Gastroesophageal sphincter (tissue), 4 donors: Measurements from ENCODE around the gene HS3ST2. TPM values are rescaled to one million over a fixed set of nuclear protein-coding genes. Genes with fewer than 3 reads are reported as not detected.

ENCODE experiments used
- ATAC-seq: fragments of 150-250 bp; one replicate; pipeline ENCODE4 v1.9.1; 2016; ENCODE audit warnings: mild to moderate bottlenecking, moderate library complexity
- H3K27ac ChIP-seq, 4 donors: fragments of 200-600 bp; sonication (generic) in 3 of 4; 1 replicate in 3 of 4; 2 replicates in 1 of 4; pipeline ENCODE4 v1.5.1; 2016 to 2019
- H3K27me3 ChIP-seq: fragments of 200-600 bp; sonication (generic); one replicate; pipeline ENCODE4 v1.5.1; 2019
- H3K36me3 ChIP-seq, 2 donors: fragments of 200-600 bp; sonication (generic); one replicate each; pipeline ENCODE4 v1.5.1; 2019; ENCODE audit warnings: control low read depth in 1 of 2
- H3K4me1 ChIP-seq, 3 donors: fragments of 200-600 bp; sonication (generic); 1 replicate in 2 of 3; 2 replicates in 1 of 3; pipeline ENCODE4 v1.5.1; 2016 to 2019; ENCODE audit warnings: control low read depth in 2 of 3
- H3K4me3 ChIP-seq, 2 donors: fragments of 200-600 bp; sonication (generic); one replicate each; pipeline ENCODE4 v1.5.1; 2019; ENCODE audit warnings: mild to moderate bottlenecking in 1 of 2, moderate library complexity in 1 of 2
- H3K9me3 ChIP-seq, 3 donors: fragments of 200-600 bp; sonication (generic); one replicate each; pipeline ENCODE4 v1.5.1; 2017 to 2019; ENCODE audit warnings: control low read depth in 2 of 3
- CTCF ChIP-seq, 4 experiments: fragments of 200-600 bp in 2 of 4; fragments of 450-650 bp in 2 of 4; sonication (generic) in 1 of 4; IDR thresholded peaks; one replicate each; pipeline ENCODE4 v1.5.1; 2017 to 2019; ENCODE audit warnings: antibody characterized with exemption in 4 of 4, mild to moderate bottlenecking in 2 of 4, moderate library complexity in 2 of 4
- EP300 ChIP-seq: sonication (generic); formaldehyde crosslinking; IDR thresholded peaks from one replicate; pipeline ENCODE4 v1.6.1; 2017; ENCODE audit warnings: antibody characterized with exemption, mild to moderate bottlenecking
- POLR2A ChIP-seq, 2 donors: fragments of 450-650 bp; IDR thresholded peaks; one replicate each; pipeline ENCODE4 v1.6.1; 2017; ENCODE audit warnings: antibody characterized with exemption in 2 of 2, mild to moderate bottlenecking in 2 of 2, moderate library complexity in 1 of 2
- POLR2AphosphoS5 ChIP-seq: sonication (generic); formaldehyde crosslinking; IDR thresholded peaks from one replicate; pipeline ENCODE4 v1.6.1; 2017; ENCODE audit warnings: antibody characterized with exemption
- WGBS, 2 donors: methylation state at CpG; one replicate each; pipeline ENCODE4 v1.1.5; 2018; ENCODE audit warnings: low coverage in 1 of 2; 5-methylcytosine and 5-hydroxymethylcytosine counted together
- total RNA-seq, 4 donors: library from RNA; depleted of rRNA; stranded (reverse); fragments of >200 nt; gene quantifications; one replicate each; pipeline ENCODE4 v1.1.0, GENCODE V29; 2016

Gene HS3ST2
- total RNA-seq, 4 donors from 2014 or later = 0.66 to 2.0 (median 1.7) TPM

GRCh38 chr16:22855231-22855630 is 41.3 kb downstream of the HS3ST2 start:
- H3K36me3 ChIP-seq = no peaks in the 10 kb centered on the region
- H3K27me3 ChIP-seq = no peaks in the 10 kb centered on the region
- 17 to 40% methylated on average over 1 to 2 of the region's 2 CpGs for WGBS, 2 donors
- no peaks in the 10 kb centered on the region for H3K4me1 ChIP-seq
- TF ChIP-seq POLR2A (IDR thresholded peaks at IDR 0.05) (no peak), POLR2AphosphoS5 (no peak), EP300 (no peak), CTCF (IDR thresholded peaks at IDR 0.05) (no peak)
- no peak overlapping the region for H3K4me3 ChIP-seq
- no peak for ATAC-seq
- no peaks in the 10 kb centered on the region for H3K9me3 ChIP-seq
- H3K27ac ChIP-seq = no peak overlapping the region

GRCh38 chr16:22857296-22858025 is 43.5 kb downstream of the HS3ST2 start:
- H3K36me3 ChIP-seq = no peaks in the 10 kb centered on the region
- peaks cover 4% of the 10 kb centered on the region for H3K27me3 ChIP-seq
- no peak for ATAC-seq
- TF ChIP-seq EP300 (no peak), CTCF (IDR thresholded peaks at IDR 0.05) (no peak), POLR2A (IDR thresholded peaks at IDR 0.05) (no peak), POLR2AphosphoS5 (no peak)
- no peaks in the 10 kb centered on the region for H3K9me3 ChIP-seq
- WGBS, 2 donors = 52 to 57% methylated on average over 12 of the region's 12 CpGs
- H3K4me1 ChIP-seq = no peaks in the 10 kb centered on the region
- H3K27ac ChIP-seq = no peak overlapping the region
- H3K4me3 ChIP-seq = no peak overlapping the region

DNA sequence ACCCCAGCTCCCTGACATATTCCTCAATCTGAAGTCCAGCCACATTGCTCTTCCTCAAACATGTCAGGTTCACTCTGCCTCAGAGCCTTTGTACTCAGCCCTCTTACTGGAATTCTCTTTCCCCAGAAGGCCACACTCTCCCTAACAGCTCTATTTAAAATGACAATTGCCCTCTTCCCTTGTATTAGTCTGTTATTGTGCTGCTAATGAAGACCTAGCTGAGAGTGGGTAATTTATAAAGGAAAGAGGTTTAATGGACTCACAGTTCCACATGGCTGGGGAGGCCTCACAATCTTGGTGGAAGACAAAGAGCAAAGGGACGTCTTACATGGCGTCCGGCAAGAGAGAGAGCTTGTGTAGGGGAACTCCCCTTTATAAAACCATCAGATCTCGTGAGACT is 46.0 kb downstream of the HS3ST2 start:
- no peaks in the 10 kb centered on the region for H3K9me3 ChIP-seq
- H3K4me3 ChIP-seq = no peak overlapping the region
- peaks cover 12% of the 10 kb centered on the region for H3K27me3 ChIP-seq
- no peak overlapping the region for H3K27ac ChIP-seq
- TF ChIP-seq POLR2AphosphoS5 (no peak), EP300 (no peak), POLR2A (IDR thresholded peaks at IDR 0.05) (no peak), CTCF (IDR thresholded peaks at IDR 0.05) (no peak)
- H3K36me3 ChIP-seq = no peaks in the 10 kb centered on the region
- WGBS, 2 donors = 69 to 72% methylated on average over 4 of the region's 4 CpGs
- no peaks in the 10 kb centered on the region for H3K4me1 ChIP-seq
- no peak for ATAC-seq

GRCh38 chr16:22861580-22861979 is 47.6 kb downstream of the HS3ST2 start:
- H3K4me1 ChIP-seq = no peaks in the 10 kb centered on the region
- TF ChIP-seq CTCF (IDR thresholded peaks at IDR 0.05) = no peak
- H3K36me3 ChIP-seq = no peaks in the 10 kb centered on the region
- WGBS, 2 donors = 57 to 75% methylated on average over 3 of the region's 3 CpGs
- H3K4me3 ChIP-seq = no peak overlapping the region
- H3K9me3 ChIP-seq = no peaks in the 10 kb centered on the region
- peaks cover 12% of the 10 kb centered on the region for H3K27me3 ChIP-seq
- ATAC-seq = no peak
- no peak overlapping the region for H3K27ac ChIP-seq

GRCh38 chr16:22862046-22862445 is 48.1 kb downstream of the HS3ST2 start:
- no peak for TF ChIP-seq CTCF (IDR thresholded peaks at IDR 0.05)
- TF ChIP-seq EP300 = no peak
- TF ChIP-seq POLR2AphosphoS5 = no peak
- no peak for TF ChIP-seq POLR2A (IDR thresholded peaks at IDR 0.05)

More at GRCh38 chr16:22862046-22862445, 48.1 kb downstream of the HS3ST2 start:
- H3K4me1 ChIP-seq = no peaks in the 10 kb centered on the region
- no peak for ATAC-seq
- H3K9me3 ChIP-seq = no peaks in the 10 kb centered on the region
- H3K27me3 ChIP-seq = peaks cover 12% of the 10 kb centered on the region
- H3K36me3 ChIP-seq = no peaks in the 10 kb centered on the region
- H3K27ac ChIP-seq = no peak overlapping the region
- no peak overlapping the region for H3K4me3 ChIP-seq
